NCI-H2196 (cell line): Measurements from ENCODE around the gene SUSD3.

ENCODE experiments used
- DNase-seq: peaks from one replicate; lab custom pipeline; 2025; ENCODE audit not compliant: unreplicated experiment; lab: John Stamatoyannopoulos, UW

Gene SUSD3

GRCh38 chr9:93028448-93029006, 30.0 kb upstream of the SUSD3 start:
- DNase-seq: no peak

GRCh38 chr9:93030642-93031628, 27.6 kb upstream of the SUSD3 start:
- DNase-seq: no peak

GRCh38 chr9:93031629-93032430, 26.7 kb upstream of the SUSD3 start:
- DNase-seq: no peak

- DNase-seq: no peak
Observed at GRCh38 chr9:93032545-93032944, 26.0 kb upstream of the SUSD3 start.

GRCh38 chr9:93033531-93033930, 25.0 kb upstream of the SUSD3 start:
- no peak for DNase-seq

- DNase-seq: no peak
Observed at GRCh38 chr9:93035106-93035660, 23.3 kb upstream of the SUSD3 start.

- no peak for DNase-seq
Observed at GRCh38 chr9:93035821-93036351, 22.6 kb upstream of the SUSD3 start.

- no peak for DNase-seq
Observed at GRCh38 chr9:93036887-93037475, 21.5 kb upstream of the SUSD3 start.

- no peak for DNase-seq
Observed at GRCh38 chr9:93037476-93037971, 21.0 kb upstream of the SUSD3 start.

GRCh38 chr9:93038918-93039317, 19.6 kb upstream of the SUSD3 start:
- no peak for DNase-seq

GRCh38 chr9:93039456-93039855, 19.0 kb upstream of the SUSD3 start:
- no peak for DNase-seq

GRCh38 chr9:93039976-93040375, 18.5 kb upstream of the SUSD3 start:
- no peak for DNase-seq

- no peak for DNase-seq
Observed at GRCh38 chr9:93040409-93040808, 18.1 kb upstream of the SUSD3 start.

- peak; percentile 19 for DNase-seq
Observed at GRCh38 chr9:93041108-93041802, 17.2 kb upstream of the SUSD3 start.

GRCh38 chr9:93043122-93043521, 15.4 kb upstream of the SUSD3 start:
- DNase-seq: no peak

GRCh38 chr9:93045521-93045920, 13.0 kb upstream of the SUSD3 start:
- no peak for DNase-seq

- no peak for DNase-seq
Observed at GRCh38 chr9:93048566-93049448, 9.7 kb upstream of the SUSD3 start.

GRCh38 chr9:93049491-93049890, 9.0 kb upstream of the SUSD3 start:
- no peak for DNase-seq

- DNase-seq: no peak
Observed at GRCh38 chr9:93050231-93050630, 8.3 kb upstream of the SUSD3 start.
